OCI-LY3 (cell line): ENCODE data around the gene CNTNAP2.

Source experiments
- CTCF ChIP-seq: fragments of 200-600, 300-600 bp; sonication (generic); IDR thresholded peaks from 2 replicates; pipeline ENCODE4 v1.5.1; 2014; ENCODE audit warnings: antibody characterized with exemption, low read length, low read depth
- EZH2phosphoT487 ChIP-seq: fragments of 200-600 bp; shearing (Covaris generic); IDR thresholded peaks from 2 replicates; pipeline ENCODE4 v1.6.1; 2018; ENCODE audit warnings: antibody characterized with exemption, mixed run types, low read depth

- no peak for TF ChIP-seq CTCF
- TF ChIP-seq EZH2phosphoT487: no peak
Observed at GRCh38 chr7:147413557-147413870, 1296.9 kb downstream of the CNTNAP2 start.
